RCC 7860 (cell line): ENCODE results near the gene TMPRSS11D.

Source experiments
- DNase-seq: peaks from one replicate; pipeline ENCODE4 v3.0.0-alpha.2; 2015; ENCODE audit warnings: low spot score
- FAIRE-seq: peaks from 2 replicates; lab custom pipeline; 2012; peaks lifted over from hg19 to GRCh38; lab: Jason Lieb, UNC

Gene TMPRSS11D

DNA sequence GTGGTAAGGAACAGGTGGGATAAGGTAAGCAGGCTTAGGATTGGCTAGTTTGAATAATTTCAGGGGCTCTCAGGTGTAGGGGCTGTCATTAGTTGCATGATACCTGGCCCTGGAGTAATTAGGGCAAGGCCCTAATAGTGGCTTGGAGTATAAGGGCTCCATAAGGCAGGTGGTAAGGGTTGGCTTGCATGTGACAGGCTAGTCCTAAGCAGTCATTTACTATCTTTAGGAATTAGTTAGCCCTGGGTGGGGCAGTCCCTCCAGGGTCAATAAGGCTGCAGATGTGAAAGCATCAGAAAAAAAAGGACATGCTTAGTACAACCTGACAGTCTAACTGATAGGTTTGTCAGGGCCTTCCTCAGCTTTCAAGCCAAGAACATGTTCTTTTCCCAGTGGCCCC lies 7.8 kb upstream of the TMPRSS11D start:
- DNase-seq, result no peak

GRCh38 chr4:67886281-67886680 lies 2.5 kb upstream of the TMPRSS11D start:
- FAIRE-seq (no peak), DNase-seq (peak; percentile 8)

More for the DNA sequence above, 7.8 kb upstream of the TMPRSS11D start:
- FAIRE-seq, result no peak

DNA sequence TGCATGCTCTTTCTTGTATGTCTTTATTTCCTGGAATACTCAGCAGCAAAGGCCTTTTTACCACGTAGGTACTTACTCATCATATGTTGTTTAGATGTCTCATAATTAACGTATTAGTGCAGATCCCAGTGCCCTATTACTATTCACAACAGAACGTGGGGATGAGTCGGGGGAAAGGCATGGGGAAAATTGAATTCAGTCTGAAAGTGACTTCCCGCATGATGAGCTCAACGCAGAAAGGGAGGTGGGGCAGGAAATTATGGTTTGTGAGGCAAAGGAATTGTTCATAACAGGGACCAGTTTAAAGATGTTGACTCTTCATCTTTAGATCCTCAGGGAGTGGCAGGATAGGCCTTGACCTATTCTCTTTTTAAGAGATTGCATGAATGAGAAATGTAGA lies 2.0 kb upstream of the TMPRSS11D start:
- DNase-seq (peak; percentile 79), FAIRE-seq (no peak)

- FAIRE-seq (no peak), DNase-seq (no peak)
Measured at GRCh38 chr4:67884701-67885100, 899 bp upstream of the TMPRSS11D start.

- FAIRE-seq, result no peak
- no peak for DNase-seq
Measured at GRCh38 chr4:67883458-67883857, 344 bp downstream of the TMPRSS11D start.

- DNase-seq (no peak), FAIRE-seq (no peak)
Measured at GRCh38 chr4:67880866-67881610, 2.8 kb downstream of the TMPRSS11D start.

DNA sequence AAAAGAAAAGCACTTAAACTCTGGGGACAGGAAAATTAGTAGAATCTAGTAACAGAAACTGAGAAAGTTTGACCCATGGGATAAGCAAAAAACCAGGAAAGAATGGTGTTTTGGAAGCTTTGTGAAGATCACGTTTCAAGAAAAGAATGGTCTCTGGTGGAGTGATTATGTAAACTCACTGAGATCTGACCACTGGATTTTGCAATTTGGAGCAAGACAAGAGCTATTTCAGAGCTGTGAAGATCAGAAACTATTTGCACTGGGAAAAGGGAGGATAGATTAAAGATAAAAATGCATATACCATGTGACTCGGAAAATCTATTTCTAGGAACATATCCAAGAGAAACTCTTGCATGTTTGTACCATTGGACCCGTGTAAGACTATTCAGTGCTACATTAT lies 4.3 kb downstream of the TMPRSS11D start:
- no peak for DNase-seq
- FAIRE-seq, result no peak

- FAIRE-seq, result no peak
- no peak for DNase-seq
Measured at GRCh38 chr4:67877086-67877485, 6.7 kb downstream of the TMPRSS11D start.

DNA sequence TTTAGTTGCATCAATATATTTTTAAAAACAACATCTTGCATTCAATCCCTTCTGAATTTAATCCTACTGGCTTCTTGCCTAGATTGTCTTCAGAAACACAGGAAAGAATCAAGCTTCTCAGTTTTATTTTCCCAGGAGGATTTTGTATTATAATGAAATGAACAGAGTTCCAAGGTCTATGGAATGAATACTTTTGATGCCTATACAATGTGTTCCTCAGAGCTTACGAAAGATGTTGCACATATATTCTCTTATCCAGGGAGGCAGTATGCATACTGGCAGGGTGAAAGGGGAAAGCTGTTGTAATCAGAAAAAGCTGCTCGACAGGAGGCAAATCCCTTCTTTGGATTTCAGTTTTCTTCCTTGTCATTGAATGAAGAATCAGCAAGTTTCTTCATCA lies 8.8 kb downstream of the TMPRSS11D start:
- no peak for FAIRE-seq

GRCh38 chr4:67873116-67873515 lies 10.7 kb downstream of the TMPRSS11D start:
- FAIRE-seq (no peak), DNase-seq (no peak)

More for the DNA sequence above, 8.8 kb downstream of the TMPRSS11D start:
- no peak for DNase-seq

GRCh38 chr4:67871867-67872266 lies 11.9 kb downstream of the TMPRSS11D start:
- FAIRE-seq (peak; percentile 25), DNase-seq (peak; percentile 51)

DNA sequence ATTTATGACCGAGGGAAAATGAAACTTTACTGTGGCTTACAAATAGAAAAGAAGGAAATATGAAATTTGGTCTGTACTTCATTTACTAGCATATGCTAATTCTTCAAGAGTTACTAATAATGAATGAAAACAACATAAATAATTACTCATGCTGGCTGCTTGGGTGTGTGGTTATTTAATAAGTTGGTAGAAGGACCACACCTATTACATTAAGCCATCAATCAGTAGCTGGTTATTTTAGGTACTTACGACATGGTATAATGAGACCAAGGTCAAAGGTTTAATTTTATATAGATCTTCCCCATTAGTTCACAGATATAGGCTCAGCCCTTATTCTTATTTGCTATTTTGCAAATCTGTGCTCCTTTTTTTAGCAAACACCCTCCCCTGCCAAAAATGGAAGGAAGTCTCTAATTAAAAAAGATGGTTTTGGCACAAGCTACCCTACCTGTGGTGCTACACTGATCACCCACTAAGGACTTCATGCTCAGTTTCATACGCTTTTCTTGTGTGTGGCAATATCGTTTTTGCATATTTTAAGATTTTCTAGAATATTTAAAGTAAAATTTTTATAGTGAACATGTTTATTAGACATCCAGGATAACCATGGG lies 14.1 kb downstream of the TMPRSS11D start:
- FAIRE-seq (no peak), DNase-seq (no peak)

- FAIRE-seq, result no peak
Measured at GRCh38 chr4:67861513-67861912, 22.3 kb downstream of the TMPRSS11D start.

GRCh38 chr4:67853336-67853735 lies 30.5 kb downstream of the TMPRSS11D start:
- DNase-seq (no peak), FAIRE-seq (no peak)

More at GRCh38 chr4:67861513-67861912, 22.3 kb downstream of the TMPRSS11D start:
- DNase-seq, result no peak

- no peak for DNase-seq
Measured at GRCh38 chr4:67820903-67821302, 62.9 kb downstream of the TMPRSS11D start.

GRCh38 chr4:67810011-67810410 lies 73.8 kb downstream of the TMPRSS11D start:
- FAIRE-seq (no peak), DNase-seq (no peak)

More at GRCh38 chr4:67820903-67821302, 62.9 kb downstream of the TMPRSS11D start:
- no peak for FAIRE-seq

- DNase-seq (no peak), FAIRE-seq (no peak)
Measured at GRCh38 chr4:67809502-67809901, 74.3 kb downstream of the TMPRSS11D start.

- FAIRE-seq (no peak), DNase-seq (no peak)
Measured at GRCh38 chr4:67796810-67797209, 87.0 kb downstream of the TMPRSS11D start.

- FAIRE-seq (no peak), DNase-seq (no peak)
Measured at GRCh38 chr4:67790721-67791120, 93.1 kb downstream of the TMPRSS11D start.

GRCh38 chr4:67787311-67787710 lies 96.5 kb downstream of the TMPRSS11D start:
- no peak for FAIRE-seq
- DNase-seq, result no peak

DNA sequence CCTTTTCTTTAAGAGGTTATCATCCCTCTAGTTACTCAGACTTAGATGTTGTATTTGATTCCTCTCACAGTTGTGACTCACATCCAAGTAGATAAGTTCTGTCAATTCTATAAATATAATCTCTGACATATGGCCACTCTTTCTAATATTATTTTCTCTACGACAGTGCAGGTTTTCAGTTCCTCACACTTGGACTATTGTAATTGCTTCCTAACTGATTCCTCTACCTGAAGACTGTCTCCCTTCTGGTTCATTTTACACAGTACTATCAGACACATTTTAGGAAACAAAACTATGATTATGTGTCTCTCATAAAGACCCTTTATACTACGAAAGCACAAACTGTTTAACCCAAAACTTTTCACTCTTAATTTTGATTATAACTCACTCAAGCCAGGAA lies 98.3 kb downstream of the TMPRSS11D start:
- no peak for DNase-seq
- no peak for FAIRE-seq

DNA sequence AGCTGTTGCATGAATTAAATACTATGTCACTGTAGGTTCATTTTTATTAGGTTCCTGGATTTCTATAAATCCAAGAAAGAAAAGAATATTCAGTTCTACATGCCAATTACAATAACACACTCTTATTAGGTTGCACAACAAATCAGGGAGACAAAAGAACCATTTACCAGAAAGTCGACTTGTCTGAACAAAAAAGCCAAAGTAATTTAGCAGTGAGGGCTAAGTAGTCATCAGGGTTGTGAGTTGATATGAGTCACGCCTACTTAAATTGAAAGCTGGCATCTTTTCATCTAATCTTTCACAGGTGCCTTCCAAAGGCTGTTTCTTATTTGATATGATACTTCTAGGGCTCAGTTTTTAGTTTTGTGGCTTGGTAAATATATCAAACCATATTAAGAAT lies 104.2 kb downstream of the TMPRSS11D start:
- FAIRE-seq (no peak), DNase-seq (no peak)
